Raji (cell line): ENCODE measurements around the gene CST1.

Experiments used
- POLR2A ChIP-seq: IDR thresholded peaks from 2 replicates; pipeline ENCODE4 v1.6.1; 2011; ENCODE audit warnings: low read depth, low read length, control low read depth; ENCODE audit not compliant: insufficient read depth

Gene CST1

DNA sequence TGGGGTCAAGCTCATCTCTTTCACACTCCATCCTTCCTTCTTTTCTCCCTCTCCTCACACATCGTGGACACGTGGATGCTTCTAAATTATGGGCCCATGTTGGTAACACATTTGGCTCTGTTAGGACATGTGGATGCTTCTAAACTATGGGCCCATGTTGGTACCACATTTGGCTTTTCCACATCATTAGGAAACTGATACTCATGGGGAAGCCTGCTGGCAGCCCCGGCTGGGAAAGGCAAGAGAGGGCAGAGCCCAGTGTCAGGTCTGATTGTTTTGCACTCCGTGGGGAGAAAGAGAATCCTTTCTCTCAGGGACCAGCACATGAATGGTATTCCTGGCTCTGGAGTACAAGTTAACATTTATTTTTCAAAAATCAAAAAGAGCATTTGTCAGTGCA lies 4.0 kb upstream of the CST1 start:
- no peak for TF ChIP-seq POLR2A

DNA sequence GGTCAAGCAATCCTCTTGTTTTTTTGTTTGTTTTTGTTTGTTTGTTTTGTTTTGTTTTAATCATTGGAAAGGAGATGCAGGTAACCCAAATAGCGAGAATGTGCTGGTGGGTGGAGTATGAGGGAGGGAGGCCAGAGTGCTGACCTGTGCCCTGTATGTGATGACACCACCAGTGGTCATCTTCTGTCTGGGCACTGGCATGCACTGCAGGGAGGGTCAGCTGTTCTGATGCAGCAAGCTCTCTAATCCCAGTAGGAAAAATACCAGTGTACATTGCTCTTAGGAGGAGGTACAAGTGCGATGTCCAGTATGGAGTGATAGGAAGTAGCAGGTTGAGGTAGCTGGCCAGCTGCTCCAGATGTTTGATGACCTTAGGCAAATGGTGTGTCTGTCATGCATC lies 2.9 kb upstream of the CST1 start:
- no peak for TF ChIP-seq POLR2A

- TF ChIP-seq POLR2A, result no peak
Observed at GRCh38 chr20:23753194-23753548, 2.4 kb upstream of the CST1 start.

DNA sequence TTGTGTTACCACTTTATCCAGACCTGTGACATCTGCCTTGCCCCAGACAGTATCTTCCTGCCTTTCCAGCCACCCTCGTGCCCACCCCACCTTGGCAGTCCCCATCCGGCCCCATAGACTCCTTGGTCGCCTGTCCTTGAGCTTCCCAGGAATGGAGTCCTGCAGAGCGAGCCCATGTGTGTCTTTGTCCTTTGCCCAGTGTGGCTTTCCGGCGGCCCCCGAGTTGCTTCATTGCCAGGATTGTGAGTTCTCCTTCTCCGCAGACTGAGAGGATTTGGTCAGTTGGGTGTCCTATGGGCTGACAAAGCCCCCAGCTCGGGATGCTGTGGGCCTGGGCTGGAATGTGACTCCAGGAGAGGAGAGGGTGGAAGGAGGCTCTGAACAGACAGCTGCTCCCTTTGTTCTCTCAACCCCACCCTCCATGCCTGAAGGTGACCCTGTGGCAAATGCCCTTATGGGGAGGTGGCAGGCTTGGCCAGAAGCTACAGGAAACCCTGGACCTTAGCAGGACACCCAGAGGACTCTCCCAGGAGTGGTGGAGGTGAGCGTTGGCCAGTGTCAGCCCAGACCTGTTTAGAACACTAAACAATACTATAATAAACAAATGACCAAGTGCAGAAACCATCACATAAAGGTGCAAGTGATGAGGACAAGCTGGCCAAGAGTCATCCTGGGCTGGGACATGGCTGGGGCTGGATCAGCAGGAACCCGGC lies 1.9 kb upstream of the CST1 start:
- TF ChIP-seq POLR2A, result no peak

- TF ChIP-seq POLR2A, result no peak
Observed at GRCh38 chr20:23752019-23752418, 1.3 kb upstream of the CST1 start.

GRCh38 chr20:23749746-23750145 lies 989 bp downstream of the CST1 start:
- TF ChIP-seq POLR2A, result no peak

- no peak for TF ChIP-seq POLR2A
Observed at GRCh38 chr20:23746321-23746720, 4.4 kb downstream of the CST1 start.

GRCh38 chr20:23745247-23745646 lies 5.5 kb downstream of the CST1 start:
- no peak for TF ChIP-seq POLR2A

DNA sequence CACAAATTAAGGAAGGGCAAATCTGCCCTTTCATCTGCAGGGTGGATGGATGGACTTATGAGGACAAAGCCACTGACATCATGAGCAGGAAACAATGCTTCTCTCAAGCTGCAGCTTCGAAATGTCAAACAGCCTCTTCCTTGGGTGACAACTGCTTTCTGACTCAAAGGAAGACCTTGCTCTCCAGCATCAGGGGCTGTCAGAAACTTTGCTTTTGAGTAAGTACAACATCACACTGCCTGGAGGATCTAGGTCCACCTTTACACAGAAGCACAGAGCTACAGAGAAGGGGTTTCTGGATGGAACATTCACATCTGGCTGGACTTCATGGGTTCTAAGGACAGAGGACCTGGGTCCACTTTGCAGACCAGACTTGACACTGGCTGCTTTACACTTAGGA lies 5.9 kb downstream of the CST1 start:
- no peak for TF ChIP-seq POLR2A

DNA sequence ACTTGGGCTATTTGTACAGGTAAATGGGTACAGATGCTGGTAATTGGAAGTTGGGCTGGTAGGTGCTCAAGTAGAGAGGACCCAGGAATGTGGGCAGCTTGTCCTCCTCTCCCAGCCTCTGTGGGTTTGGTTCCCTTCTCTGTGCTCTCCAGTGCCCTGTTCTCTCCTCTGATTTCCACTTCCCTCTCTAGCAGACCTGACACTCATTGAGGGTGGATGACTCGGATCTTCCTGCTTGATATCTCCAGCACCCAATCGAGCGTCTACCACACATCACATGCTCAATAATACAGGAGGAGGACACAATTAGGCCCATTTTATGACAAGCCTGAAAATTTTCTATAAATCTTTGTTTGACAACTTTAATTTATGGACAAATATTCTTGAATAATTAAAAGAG lies 23.7 kb downstream of the CST1 start:
- no peak for TF ChIP-seq POLR2A

- no peak for TF ChIP-seq POLR2A
Observed at GRCh38 chr20:23725102-23725501, 25.6 kb downstream of the CST1 start.

DNA sequence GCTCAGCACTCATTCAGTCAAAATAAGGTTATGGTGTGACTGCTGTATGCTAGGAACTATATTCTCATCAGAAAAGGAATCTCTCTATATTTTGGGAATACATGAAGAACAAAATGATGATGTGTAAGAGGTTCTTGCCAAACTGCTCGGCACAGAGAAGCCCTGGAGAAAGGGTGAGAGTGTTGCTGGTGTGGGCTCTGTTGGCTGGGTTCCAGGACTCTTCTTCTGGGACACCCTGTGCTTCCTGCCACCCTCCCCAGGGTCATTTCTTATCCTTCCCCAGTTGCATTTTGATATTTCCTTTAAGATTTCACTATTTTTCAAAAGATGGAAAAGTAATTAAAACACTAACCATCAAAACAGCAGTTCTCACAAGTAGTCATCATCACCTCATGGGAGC lies 28.8 kb downstream of the CST1 start:
- no peak for TF ChIP-seq POLR2A

DNA sequence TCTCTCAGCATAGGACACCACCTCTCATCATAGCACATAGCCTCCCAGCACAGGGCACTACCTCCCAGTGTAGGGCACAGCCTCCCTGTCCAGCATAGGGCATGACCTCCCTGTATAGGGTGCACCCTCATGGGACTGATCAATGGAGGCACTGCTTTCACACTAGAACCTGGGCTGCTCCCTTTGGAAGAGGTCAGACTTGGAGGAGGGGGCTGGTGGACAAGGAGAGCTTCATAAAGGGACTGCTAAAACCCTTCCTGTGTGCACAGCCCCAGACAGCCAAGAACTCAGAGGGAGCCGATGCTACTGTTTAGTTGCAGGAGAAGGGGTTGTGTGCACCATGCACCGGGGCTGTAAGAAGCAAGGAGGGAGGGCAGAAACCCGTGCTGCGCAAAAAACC lies 40.0 kb downstream of the CST1 start:
- no peak for TF ChIP-seq POLR2A

DNA sequence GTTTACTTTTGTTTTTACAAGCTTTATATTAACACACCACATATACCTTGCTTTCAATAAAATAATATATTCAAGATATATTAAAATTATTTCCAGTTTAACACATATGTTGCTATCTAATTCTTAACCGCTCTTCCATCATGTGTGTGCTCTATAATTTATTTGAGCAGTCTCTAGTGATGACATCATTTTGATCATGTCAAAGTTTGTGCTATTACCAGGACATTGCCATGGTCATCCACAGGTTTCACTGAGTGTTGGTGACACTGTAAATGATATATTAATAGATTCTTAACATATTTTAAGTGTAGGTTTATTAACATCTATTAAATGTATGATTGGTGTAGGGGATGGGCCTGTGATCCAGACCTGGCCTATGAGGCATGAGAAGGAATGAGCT lies 44.8 kb downstream of the CST1 start:
- no peak for TF ChIP-seq POLR2A

DNA sequence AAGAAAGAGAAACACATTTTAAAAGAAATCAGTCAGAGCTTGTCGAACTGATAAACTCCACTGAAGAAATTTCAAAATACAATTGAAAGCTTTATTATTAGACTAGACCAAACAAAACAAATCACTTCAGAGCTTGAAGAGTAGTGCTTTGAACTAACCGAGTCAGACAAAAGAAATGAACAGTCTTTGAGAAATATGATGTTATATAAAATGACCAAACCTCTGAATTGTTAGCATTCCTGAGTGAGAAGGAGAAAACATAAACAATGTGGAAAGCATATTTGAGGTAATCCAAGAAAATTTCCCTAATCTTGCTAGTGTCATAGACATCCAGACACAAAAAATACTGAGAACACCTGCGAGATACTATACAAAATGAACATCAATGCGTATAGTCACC lies 48.7 kb downstream of the CST1 start:
- no peak for TF ChIP-seq POLR2A

DNA sequence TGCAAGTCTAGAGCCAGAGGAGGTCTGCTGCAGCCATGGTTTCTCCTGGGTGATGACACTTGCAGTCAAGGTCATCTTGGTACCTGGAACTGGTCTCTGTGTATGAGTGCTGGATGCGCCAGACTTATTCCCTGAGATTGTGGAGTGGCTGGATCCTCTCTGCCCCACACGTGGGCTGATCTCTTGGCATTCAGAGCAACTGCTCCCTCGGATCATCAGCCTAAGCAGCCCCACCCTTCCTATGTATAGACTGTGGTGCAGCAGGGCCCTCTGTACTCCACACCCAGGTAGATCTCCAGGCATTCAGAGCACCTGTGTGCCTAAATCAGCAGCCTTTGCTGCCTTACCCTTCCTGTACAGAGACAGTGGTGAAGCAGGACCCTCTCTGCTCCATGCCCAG lies 49.8 kb downstream of the CST1 start:
- TF ChIP-seq POLR2A, result no peak

DNA sequence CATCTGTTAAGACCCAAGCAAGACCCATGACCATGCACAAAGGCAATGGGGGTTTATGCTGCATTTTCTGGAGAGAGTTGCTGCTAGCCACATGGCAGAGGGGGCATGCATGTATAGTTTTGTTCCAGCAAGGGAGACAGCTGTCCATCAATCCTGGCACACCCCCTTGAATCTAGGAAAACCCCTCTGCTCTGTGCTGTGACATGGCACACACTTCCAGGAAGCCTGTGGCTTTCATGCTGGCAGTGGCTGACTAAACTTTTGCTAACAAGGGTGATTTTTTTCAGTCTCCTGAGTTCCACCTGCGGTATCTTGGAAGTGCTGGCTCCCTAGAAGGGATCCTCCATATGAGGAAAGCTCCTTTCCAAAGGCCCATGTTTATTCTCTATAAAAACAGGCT lies 52.8 kb downstream of the CST1 start:
- no peak for TF ChIP-seq POLR2A
